Bone marrow (tissue), 2 donors: ENCODE results near the gene RASGRF1.
"Not testable (repeated sequence)": the region's sequence is repeated elsewhere in the genome, so short reads cannot be mapped to it uniquely, and the experiment has no call there.

Source experiments
- DNase-seq, 2 donors: peaks; one replicate each; lab custom pipeline; 2025; lab: John Stamatoyannopoulos, UW

Gene RASGRF1

DNA sequence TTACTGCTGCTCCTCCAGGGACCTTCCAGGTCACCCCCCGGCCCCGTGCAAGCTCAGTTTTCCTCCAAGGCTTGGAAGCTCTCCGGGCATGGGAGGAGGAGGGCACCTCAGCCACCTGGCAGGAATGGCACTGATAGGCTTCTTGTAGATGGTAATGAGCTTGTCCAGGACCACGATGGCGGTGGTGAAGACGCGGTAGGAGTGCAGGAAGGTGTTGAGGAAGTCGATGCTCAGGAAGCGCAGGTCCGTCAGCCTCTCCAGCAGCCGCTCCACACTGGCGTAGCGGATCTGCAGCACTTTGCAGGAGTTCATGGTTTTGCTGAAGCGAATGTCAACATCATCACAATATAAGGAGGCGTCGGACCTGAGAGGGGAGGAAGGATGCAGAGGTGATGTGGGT, 84.5 kb downstream of the RASGRF1 start:
- no peak for DNase-seq

DNA sequence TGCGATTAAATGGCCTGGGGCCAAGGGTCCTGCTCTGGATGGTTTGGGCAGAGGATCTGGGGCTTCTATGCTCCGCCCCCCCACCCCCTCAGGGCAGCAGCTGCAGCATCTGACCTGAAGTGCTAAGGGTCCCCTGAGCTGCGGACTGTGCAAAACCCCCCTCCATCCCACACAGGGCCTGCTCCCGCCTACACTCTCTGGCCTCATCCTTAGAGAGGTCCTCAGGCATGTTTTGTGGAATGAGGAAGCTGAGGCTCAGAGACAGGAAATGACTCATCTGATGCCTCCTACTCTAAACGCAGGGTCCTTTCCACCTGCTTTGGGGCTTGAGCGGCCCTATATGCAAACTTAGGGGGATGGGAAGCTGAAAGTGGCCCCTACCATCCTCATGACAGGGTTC, 86.2 kb downstream of the RASGRF1 start:
- peak; percentile 22 to 73 for DNase-seq

DNA sequence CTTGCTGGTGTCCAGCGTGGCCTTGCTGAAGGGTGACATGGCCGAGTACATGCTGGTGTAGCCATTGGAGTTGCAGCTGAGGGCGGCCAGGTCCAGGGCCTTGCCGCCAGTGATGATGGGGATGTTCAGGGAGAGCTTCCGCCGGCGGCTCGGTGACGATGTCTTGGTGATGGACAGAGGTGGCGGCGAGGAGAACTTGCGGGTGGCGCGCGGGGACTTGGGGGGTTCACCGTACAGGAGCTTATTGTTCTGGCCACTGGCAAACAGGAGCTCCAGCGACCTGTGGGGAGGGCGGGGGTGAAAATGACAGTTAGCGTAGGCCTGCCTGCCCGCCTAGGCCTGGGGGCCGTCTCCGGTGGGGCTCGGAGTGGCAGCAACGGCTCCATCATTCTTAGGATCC, 86.7 kb downstream of the RASGRF1 start:
- no peak for DNase-seq

DNA sequence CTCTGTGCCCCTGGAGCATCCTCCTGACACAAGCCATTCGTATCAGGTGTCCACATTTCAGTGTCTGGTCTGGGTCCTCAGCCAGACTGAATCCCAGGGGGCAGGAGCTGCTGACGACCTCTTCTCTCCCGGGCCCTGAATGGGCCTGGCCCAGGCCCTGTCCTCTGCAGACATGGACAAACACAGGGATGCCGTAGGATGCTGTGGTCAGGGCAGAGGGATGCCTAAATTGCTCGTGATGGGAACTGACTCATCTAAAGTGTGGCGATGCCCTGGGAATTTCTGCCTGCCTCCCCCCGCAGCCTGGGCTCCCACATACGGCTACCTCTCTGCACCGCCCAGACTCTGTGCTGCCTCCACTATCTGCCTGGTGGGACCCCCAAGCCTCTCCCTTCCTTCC, 87.3 kb downstream of the RASGRF1 start:
- DNase-seq: no peak

DNA sequence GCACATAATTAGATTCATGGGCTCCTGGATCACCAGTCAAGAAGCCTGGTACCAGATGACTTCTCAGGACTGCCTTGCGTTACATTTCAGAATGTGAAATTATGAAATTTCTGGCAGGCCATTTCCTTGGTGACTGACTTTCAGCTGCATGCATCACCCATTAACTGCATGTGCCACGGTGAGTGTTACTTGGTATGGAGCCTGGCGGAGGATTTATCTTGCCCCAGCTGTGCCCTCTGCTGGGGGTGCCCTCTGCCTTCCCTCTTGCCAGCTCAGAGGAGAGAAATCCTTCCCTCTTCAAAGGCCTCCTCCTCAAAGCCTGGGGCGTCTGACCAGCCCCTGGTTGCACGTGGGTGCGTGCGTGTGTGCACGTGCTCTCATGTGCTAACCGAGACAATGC, 88.0 kb downstream of the RASGRF1 start:
- DNase-seq: no peak

DNA sequence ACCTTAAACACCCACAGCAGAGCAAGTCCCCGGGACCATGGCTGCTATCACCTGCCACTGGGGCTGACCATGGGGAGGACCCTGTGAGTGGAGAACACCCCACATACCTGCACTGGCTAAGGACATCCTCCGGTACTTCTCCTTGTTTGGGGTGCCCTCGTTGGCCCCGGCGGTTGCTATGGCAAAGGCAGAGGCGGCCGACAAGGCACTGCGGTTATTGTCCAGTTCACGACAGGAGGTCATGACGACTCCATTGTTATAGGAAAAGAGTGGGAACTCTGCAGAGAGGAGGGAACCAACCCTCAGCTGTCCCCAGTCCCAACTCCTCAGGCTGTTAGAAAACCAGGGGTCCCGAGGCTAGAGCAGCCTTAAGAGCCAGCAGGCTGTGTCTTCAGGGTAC, 90.9 kb downstream of the RASGRF1 start:
- no peak for DNase-seq

DNA sequence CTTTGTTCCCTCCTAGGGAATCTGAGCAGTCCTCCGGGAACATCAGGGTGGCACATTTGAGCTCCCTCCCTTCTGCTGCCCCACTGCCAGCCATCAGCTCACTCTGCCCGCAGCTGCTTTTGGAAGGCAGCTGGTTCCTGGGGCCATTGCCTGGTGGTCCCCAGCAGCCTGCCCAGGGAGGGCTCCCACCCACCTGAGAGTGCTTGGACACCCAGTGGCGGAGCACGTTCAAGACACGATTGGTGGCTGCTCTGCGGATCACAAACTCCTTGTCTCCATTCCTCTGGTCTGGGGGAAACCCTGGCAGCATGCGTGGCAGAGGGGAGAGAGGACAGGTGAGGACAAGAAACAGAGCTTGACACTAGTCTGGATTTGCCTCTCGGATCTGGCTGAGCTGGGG, 92.1 kb downstream of the RASGRF1 start:
- DNase-seq: no peak

DNA sequence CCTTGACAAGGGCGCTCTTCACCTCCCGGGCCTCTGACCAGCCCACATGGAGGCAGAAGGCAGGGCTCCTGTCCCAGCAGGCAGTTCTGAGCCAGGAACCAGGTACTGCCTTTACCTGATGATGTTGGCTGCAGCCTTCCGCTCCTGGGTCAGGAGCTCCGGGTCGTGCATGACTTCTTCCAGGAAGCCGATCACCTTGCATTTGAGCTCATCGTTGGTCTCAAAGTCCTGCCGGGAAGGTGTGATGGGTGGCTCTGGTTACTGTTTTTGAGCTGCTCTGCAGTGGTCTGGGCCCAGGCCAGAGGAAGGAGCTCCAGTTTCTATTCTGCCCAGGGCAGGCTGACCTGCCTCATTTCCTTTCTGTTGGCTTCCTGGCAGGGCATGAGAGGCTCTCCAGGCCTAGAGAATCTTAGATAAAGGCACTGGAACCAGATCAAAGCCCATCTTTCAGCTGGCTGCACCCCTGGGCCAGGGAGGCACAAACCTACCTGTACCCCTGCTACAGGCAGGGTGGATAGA, 92.5 kb downstream of the RASGRF1 start:
- no peak for DNase-seq

DNA sequence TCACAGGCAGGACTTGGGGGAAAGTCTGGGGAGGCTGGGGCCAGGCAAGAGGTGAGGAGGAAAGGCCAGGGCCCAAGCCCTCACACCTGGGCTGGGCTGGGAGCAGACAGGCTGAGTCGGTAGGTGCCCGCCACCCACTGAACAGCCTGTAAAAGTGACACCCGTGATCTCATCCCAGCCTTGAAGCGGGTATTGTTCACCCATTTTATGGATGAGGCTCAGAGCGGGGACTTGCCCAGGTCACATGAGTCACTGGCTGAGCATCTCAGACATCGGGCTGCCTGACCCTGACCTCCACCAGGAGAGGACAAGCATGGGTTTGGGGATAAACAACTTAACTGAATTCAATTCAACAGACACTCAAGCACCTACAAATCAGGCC, 93.7 kb downstream of the RASGRF1 start:
- no peak for DNase-seq

DNA sequence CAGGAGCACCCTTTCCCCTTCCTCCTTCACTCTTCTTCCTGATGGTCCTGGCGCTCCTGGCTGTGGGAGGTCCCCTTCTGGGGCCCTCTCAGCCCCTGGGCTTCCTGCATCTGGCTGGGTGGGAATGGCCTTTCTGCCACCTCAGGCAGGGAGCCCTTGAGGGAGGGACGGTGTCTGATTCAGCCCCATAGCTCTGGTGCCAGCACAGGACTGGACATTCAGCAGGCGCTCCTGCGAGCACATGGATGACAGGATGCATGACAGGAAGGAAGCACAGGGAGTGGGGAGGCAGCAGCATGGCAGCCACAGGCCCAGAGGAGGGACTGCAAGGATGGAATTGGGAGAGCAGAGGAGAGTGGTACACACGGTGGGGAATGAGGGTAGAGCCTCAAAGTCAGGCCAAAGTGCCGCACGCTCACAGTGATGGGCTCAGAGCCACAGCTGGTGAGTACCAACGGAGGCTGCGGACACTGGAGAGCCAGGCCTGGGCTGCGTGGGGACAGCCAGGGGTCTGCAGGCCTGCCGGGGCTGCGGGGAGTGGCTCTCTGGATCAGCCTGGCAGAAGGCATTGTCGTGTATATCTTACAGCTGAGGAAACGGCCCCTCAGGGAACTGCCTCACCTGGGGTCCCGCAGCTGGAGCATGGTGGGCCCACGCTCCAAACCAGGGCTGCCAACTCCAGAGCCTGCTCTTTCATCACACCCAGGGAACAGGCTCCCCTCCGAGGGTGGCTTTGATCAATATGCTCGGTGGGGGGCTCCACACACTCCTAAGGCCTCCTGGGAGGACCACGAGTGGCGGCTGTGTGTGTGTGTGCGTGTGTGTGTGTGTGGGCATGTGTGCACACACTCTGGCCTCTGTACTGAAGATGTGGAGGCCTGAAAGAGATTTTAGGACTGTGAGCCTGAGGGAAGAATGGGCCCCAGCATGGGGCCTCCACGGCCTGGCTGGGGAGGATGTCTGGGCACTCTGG, 94.4 kb downstream of the RASGRF1 start:
- no peak for DNase-seq

DNA sequence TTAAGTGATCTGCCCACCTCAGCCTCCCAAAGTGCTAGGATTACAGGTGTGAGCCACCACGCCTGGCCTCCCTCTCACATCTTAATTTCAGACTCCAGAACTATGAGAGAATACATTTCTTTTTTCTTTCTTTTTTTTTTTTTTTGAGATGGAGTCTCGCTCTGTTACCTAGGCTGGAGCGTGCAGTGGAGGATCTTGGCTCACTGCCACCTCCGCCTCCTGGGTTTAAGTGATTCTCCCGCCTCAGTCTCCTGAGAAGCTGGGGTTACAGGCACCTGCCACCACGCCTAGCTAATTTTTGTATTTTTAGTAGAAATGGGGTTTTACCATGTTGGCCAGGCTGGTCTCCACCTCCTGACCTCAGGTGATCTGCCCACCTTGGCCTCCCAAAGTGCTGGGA, 95.4 kb downstream of the RASGRF1 start:
- DNase-seq: not testable (repeated sequence)

DNA sequence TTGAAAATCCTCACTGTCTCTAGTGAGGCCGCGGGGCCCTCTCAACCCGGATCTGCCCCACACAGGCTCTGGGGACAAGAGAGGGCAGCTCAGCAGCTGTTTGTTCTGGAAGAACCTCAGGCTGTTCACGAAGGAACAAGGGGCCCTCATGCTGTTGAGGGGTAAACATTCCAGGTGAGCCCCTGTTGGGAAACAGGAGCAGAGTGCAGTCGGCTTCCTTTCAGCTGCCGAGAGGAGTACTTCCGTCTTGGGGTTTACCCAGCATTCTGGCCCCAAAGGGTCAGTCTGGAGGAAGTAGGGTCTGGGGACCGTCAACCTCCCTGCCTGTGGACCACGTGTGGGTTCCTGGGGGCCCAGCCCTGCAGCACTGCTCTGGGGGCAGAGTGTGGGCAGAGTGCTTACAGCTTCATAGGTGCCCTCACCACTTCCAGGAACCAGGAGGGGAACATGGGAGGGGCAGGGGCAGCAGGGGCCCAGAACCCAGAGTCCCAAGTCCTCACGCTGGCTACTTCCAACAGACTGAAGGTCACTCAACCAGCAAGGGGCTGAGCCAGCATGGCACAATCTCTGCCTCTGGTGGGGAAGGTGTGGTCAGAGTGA, 96.5 kb downstream of the RASGRF1 start:
- DNase-seq: no peak

DNA sequence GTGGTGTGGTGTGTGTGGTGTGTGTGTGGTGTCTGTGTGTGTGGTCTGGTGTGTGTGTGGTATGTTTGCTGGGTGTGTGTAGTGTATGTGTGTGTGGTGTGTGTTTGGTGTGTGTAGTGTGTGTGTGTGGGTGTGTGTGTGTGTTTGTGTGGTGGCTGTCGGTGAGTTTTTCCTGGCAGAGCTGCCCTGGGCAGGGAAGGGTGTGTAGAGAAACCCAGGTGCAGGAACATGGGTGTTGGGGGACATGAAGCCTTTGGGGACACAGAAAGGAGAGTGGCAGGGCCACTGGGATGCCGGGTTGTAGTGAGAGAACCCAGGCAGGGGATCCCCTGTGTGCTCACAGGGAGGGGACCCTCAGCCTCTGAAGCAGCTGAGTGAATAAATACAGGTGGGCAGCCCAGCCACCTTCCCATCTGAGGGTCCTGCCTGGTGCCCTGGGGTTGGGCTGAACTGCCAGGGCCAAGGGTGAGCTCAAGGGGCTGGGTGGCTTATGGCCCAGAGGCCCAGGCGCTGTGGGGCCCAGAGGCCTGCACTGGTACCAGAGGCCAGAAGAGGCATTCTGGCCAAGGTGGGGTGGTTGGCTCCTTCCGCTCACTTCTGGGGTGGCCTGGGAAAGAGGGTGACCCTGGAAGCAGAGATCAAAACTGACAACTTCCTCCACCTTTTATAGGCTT, 97.2 kb downstream of the RASGRF1 start:
- no peak for DNase-seq

DNA sequence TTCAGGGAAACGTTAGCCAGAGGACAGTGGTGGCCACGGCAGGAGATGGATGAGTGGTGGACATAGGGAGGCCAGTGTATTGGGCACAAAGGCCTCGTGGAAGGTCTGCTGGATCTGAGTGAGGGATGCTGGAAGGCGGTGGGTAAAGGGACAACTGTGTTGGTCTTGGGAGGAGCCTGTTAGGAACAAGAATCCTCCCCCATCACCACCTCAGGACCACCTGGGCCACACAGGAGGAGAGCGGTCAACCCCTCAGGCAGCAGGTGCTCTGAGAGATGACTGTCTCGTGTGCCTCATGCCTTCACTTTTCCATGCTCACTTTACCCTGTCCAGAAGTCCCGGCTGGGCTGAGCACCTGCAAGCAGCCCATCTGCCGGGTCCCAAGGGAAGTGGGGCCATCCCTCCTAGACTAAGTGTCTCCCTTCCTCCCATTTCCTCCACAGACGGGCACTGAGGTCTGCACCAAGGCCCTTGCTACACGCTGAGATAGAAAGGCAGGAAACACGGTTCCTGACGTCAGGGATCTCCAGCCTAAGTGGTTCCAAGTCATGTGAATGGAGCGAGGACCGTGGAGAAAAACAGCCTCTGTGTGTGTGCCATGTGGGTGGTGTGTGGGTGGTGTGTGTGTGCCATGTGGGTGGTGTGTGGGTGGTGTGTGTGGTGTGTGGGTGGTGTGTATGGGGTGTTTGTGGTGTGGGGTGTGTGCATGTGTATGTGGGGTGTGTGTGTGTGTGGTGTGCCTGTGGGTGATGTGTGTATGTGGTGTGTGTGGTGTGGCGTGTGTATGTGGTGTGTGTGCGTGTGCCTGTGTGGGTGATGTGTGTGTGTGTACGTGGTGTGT, 97.9 kb downstream of the RASGRF1 start:
- DNase-seq: no peak

DNA sequence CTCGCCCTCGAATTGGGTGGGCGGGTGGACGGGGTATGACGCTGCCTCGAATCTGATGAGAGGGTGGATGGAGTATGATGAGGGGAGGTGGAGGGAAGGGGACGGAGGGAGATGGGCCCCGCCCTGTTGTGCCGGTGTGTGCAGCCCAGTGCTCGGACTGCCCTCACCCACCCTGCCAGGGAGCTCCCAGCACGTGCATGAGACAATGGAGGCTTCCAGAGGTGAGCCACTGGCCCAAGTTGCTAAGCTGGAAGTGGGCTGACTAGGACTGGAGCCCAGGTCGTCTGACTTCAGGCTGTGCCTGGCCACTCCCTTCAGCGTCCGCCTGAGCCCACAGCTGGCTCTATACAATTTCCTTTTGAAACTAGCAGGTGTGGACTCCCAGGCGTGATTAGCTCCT, 98.7 kb downstream of the RASGRF1 start:
- DNase-seq: no peak

DNA sequence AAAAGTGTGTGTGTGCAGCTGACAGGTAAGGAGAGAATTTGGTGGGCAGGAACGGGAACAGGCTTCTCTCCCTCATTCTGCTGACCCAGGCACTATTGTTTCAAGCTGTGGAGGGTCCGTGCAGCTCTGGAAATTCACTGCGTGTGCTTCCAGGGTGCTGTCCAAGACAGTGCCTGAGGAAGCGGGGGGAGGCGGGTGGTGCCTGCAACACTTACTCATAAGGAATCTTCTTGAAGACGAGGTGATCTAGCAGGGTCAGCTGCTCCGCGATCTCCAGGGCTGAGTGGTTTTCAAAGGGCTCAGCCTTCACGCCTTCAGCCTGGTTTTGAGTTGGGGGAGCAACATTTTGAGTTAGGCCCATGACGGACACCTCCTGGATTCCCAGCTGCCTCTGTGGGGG, 99.1 kb downstream of the RASGRF1 start:
- no peak for DNase-seq

DNA sequence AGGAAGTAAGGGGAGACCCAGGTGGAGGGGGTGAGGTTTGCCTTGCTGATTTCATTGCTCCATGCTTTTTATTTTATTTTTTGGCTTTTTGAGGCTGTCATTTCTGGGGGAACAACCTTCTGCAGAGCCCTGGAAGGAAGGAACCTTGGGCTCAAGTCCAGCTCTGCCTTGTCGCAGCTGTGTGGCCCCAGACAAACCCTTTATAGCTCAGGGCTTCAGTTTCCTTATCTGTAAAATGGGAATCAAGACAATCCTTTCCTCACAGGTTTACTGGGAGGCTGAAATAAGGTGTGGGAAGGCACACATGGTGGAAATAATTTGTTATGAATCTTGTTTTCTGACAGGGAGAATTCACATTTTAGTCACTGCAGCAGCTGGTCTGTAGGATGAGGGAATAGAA, 100.3 kb downstream of the RASGRF1 start:
- DNase-seq: no peak

DNA sequence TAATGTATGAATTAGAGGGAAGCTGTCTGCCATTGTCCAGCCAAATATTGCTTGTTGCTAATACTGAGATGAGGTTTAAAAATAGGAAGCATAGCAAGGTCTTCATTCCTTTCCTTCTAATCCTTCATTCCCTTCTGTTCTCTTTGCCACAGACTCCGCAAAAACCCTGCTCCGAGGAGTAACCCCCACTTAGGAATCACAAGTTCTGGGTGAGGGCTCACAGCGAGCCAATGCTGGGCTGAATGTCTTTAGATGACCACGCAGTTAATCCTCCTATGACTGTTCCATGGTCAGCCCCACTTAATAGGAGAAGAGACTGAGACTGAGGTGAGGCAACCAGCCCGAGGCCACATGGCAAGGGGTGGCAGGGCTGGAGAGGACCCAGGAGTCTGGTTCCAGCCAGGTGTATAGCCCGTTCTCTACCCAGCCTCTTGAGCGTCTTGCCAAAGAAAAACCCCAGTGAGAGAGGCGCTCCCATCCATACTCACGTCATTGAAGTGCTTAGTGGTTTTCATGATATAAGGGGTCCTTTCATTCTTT, 100.8 kb downstream of the RASGRF1 start:
- no peak for DNase-seq

DNA sequence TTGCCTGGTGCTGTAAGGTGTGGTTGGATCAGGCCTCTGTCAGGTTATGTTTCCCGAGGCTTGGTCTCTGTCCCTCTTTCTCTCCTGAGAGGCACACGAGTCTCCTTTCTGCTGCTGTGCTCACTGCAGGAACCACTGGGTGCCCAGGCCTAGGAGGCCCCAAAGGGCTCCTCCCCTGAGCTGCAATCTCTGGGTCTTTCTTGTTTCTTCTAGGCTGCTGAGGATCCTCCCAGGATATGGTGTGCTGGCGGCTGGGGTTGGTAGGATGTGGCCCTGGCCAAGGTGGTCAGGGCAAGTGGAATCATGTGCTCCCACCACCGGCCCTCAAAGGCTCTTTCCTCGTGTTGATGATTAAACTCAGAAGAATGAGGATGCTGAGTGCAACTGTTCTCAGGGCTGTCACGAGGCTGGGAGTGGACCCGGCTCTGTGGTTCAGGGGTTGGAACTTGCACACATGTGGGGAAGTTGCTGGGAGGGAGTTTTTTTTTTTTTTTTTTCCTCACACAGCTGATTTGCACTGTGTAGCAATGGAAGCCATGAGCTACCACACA, 102.1 kb downstream of the RASGRF1 start:
- DNase-seq: peak in 1 of 2 donors; percentile 40

DNA sequence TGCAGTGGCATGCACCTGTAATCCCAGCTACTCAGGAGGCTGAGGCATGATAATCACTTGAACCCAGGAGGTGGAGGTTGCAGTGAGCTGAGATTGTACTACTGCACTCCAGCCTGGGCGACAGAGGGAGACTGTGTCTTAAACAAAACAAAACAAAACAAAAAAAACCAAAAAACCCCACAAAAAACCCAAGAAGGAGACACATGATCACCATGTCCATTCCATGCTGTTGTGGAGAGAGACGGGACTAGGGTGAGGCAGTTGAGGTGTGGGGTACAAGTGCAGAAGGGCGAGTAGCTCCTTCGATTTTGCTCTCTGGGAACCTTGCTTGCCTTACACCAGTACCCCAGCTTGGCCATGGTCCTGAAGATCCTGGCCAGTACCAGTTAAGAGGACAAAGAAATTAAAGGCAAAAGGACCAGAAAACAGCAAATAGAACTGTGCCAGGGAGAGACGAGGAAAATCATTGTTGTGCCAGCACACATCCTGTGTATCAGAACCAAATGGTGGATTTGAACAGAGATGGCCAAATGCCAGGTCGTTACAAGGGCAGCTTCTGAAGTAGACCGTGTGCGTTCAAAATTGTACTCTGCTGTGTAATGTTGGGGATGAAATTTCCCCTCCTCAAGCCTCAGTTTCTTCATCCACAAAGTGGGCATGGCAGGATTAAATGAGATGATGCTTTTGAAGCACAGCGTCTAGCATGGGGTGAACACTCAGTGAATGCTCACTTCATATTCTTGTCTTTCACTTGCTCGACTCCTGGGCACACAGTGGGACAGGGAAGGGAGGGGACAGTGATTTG, 102.8 kb downstream of the RASGRF1 start:
- DNase-seq: no peak
